Left kidney (tissue), 8 donors: Measurements from ENCODE around the gene BATF2. TPM values are rescaled to one million over a fixed set of nuclear protein-coding genes. Genes with fewer than 3 reads are reported as not detected.
"Not testable (repeated sequence)": the region's sequence is repeated elsewhere in the genome, so short reads cannot be mapped to it uniquely, and the experiment has no call there.

Experiments used
- DNase-seq: peaks from one replicate; pipeline ENCODE4 v3.0.0-alpha.2; 2013
- long read RNA-seq, 8 donors: transcript quantifications; one replicate each; lab custom pipeline, GENCODE V29; 2026
- polyA plus RNA-seq: library from polyadenylated mRNA; unstranded; fragments of 120-200 nt; gene quantifications from one replicate; pipeline ENCODE4 v1.2.1, GENCODE V29; 2013; ENCODE audit not compliant: insufficient read length

BATF2 gene, protein sequence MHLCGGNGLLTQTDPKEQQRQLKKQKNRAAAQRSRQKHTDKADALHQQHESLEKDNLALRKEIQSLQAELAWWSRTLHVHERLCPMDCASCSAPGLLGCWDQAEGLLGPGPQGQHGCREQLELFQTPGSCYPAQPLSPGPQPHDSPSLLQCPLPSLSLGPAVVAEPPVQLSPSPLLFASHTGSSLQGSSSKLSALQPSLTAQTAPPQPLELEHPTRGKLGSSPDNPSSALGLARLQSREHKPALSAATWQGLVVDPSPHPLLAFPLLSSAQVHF
- 3.2 TPM for polyA plus RNA-seq
- long read RNA-seq, donor 1, partial matches to known transcripts = 0 of 3 reads
- long read RNA-seq, donor 1, other reads (novel, unspliced or antisense) = 0 of 3 reads
- long read RNA-seq, donor 2, partial matches to known transcripts = 0 of 4 reads
- long read RNA-seq, donor 2, other reads (novel, unspliced or antisense) = 0 of 4 reads
- long read RNA-seq, donor 3, partial matches to known transcripts = 0 of 3 reads
- long read RNA-seq, donor 3, other reads (novel, unspliced or antisense) = 0 of 3 reads
- long read RNA-seq, donor 4 = 0 reads
- long read RNA-seq, donor 5, partial matches to known transcripts = 0 of 3 reads
- long read RNA-seq, donor 5, other reads (novel, unspliced or antisense) = 0 of 3 reads
- long read RNA-seq, donor 6, partial matches to known transcripts = 0 of 6 reads
- long read RNA-seq, donor 6, other reads (novel, unspliced or antisense) = 0 of 6 reads
- long read RNA-seq, donor 7, partial matches to known transcripts = 0 of 4 reads
- long read RNA-seq, donor 7, other reads (novel, unspliced or antisense) = 0 of 4 reads
- long read RNA-seq, donor 8, partial matches to known transcripts = 0 of 2 reads
- long read RNA-seq, donor 8, other reads (novel, unspliced or antisense) = 0 of 2 reads

DNA sequence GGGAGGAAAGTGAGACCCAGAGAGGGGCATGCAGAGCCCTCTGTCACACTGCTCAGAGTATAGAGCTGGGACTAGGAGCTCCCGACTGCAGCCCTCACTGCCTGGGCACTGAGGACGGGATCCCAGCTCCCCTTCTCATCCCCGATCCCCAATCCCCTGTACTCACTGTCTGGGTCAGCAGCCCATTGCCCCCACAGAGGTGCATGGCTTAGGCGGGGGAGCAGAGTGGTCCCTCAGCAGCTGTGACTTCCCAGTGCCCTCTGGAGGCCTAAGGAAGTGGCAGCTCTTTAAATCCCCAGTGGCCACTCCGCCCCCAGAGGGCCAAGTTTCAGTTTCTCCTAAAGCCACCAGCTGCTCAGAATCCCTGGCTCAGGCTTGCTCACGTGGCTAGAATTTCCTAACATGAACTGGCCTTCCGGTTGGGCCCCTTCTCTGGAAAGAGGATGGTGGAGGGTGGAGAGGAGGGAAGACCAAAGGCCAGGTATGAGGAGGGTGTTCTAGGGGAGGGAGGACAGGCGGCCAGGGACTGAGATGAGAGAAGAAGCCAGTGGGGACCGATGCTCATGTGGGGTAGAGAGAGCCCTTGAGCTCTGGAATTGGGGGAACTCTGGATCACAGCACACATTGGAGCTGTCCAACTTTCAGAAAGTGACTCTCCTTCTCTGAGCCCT lies at the start of gene BATF2:
TSS of gene BATF2 (minus strand) at position 262 of the 671 bp plus-strand sequence. CDS start at position 205, 57 bp downstream.
- peak; percentile 85 for DNase-seq

GRCh38 chr11:65045728-65046127 lies 49.0 kb upstream of the BATF2 start:
- DNase-seq = no peak

DNA sequence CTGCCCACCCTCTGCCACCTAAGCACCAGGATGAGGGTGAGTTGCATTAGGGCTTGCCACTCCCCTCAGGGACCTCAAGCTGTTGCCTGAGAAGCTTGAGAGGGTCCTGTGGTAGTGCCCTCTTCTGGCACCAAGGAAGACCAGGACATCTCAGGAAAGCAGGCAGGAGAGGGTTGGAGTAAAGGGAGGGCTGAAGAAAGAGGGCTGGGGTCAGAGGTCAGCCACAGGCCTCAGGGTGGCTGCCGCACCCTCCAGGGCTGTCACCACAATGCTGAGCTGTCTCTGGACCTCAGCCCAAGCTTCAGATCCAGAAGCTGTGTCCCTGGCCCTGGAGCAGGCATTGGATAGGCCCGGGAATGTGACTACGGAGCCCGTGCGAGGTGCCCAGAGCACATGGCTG lies 48.3 kb upstream of the BATF2 start:
- no peak for DNase-seq

- DNase-seq = no peak
Observed at GRCh38 chr11:65043881-65044501, 47.2 kb upstream of the BATF2 start.

DNA sequence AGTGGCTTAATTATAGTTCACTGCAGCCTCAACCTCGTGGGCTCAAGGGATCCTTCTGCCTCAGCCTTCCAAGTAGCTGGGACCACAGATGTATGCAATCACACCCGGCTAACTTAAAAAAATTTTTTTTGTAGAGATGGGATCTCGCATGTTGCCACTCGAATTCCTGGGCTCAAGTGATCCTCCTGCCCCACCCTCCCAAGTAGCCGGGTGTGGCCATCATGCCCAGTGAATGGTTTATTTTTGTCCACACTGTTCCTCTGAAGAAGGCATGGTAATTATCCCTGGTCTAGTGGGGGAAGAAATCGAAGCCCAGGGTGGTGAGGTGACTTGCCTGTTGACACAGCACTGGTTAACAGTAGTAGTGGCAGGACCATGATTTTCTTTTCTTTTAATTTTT lies 46.1 kb upstream of the BATF2 start:
- DNase-seq = no peak

- DNase-seq = peak; percentile 90
Observed at GRCh38 chr11:65040847-65041622, 44.3 kb upstream of the BATF2 start, which contains the start of gene SAC3D1. Gene SAC3D1 (plus strand): TSS chr11:65041210. CDS start chr11:65041293, 83 bp downstream.

DNA sequence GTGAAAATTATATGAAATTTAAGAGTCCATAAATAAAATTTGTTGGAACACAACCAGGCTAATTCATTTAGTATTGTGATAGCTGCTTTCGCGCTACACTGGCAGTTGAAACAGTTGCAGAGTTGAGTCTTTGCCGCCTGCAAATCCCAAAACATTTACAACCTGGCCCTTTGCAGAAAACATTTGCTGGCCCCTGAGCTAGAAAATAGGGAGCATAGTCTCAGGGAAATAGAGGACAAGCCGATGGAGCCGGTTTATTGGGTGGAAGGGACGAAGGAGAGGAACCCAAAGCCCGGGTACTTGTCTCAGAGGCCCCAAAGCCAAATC lies 43.7 kb upstream of the BATF2 start:
- DNase-seq = no peak

DNA sequence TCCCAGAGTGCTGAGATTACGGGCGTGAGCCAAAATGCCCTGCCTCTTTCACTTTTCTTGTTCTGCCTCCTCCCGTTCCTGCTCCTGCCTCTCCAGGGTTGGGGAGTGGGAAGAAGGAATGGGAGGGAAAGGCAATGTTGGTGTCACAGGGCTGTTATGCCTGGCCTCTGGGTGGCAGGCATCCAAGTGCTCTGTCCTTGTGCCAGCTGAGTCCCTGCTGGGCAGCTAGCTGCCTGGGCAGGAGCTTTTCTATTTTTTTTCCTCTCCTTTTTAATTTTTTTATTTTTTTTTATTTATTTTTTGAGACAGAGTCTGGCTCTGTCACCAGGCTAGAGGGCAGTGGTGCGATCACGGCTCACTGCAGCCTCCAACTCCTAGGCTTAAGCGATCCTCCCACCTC lies 40.2 kb upstream of the BATF2 start:
- DNase-seq = no peak

DNA sequence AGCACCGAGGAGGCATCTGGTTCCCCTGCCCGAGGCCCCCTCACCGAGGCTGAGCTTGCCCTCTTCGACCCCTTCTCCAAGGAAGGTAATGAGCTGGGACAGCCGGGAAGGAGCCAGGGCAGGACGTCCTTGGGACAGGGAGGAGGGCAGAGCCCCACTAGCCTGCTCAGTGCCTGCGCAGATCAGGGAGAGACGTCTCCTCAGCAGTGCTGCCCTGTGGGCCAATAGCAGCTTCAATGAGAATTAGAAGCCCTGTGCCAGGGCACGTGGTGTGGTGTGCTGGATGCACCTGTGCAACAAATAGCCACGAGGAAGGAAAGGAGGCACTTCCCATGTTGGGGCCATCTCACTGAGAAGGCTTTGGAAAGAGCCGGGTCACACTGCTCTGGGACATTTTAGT lies 38.8 kb upstream of the BATF2 start:
- DNase-seq = no peak

GRCh38 chr11:65034423-65034822 lies 37.7 kb upstream of the BATF2 start:
- DNase-seq = no peak

DNA sequence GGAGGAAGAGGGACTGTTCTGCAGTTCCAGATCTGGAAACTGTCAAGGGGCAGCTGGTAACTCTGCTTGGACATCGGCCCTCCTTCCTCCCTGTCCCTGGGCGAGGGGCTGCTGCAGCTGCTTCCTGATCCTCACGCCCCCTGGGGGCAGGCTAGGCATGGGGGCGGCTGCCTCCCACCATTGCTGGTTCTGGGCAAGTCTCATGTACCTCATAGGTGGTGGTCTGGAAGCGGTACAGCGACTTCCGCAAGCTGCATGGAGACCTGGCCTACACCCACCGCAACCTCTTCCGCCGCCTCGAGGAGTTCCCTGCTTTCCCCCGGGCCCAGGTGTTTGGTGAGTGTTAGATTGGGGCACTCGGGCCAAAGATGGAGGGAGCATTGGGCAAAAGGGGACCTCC lies 35.4 kb upstream of the BATF2 start:
- no peak for DNase-seq

DNA sequence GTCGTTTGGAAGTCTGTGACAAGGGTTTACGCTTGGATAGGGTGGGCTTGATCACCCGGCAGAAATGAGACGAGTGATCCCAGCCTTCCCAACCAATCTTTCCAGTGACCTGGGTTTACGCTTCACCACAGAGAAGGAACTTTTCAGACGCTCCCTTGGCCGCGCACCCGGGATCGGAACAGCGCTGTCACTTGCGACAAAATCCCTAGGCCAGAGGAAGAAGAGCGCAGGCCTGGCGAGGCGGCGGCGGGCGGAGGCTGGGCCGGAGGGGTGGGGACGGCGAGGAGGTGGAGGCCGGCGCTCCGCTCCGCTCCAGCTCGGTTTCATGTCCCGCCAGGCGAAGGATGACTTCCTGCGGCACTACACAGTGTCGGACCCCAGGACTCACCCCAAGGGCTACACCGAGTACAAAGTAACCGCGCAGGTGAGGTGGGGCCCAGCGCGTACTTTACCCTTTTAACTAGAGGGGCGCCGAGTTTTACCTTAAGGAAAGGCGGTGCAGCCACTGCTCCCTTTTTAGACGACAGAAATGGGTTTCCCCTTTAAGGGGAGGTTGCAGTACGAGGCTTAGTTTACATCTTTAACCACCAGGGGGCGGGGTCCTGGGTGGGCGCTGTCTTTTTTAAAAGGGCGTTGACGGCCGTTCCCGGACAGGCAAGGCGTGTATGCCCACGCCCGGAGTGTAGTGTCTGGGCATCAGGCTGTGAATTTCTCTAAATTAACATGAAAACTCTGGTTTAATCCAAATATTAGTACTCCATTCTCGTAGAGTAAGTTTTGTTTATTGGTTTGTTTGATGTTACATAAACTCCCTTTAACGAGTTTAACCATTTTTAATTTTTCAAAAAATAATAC lies 30.7 kb upstream of the BATF2 start, which contains the start of gene SNX15:
TSS of gene SNX15 (plus strand) at position 227 of the 855 bp plus-strand sequence. CDS start at position 326, 99 bp downstream.
- peak; percentile 98 for DNase-seq

- DNase-seq = no peak
Observed at GRCh38 chr11:65026810-65027209, 30.0 kb upstream of the BATF2 start.

DNA sequence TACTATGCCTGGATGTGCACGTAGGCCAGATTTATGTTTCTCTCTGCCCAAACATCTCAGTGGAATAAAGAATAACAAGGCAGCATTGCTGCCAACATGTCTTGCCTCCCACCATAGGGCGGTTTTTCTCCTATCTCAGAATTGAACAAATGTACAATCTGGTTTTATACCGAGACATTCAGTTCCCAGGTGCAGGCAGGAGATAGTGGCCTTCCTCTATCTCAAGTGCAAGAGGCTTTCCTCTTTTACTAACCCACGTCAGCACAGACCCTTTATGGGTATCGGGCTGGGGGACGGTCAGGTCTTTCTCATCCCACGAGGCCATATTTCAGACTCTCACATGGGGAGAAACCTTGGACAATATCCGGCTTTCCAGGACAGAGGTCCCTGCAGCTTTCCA lies 26.7 kb upstream of the BATF2 start:
- not testable (repeated sequence) for DNase-seq

DNA sequence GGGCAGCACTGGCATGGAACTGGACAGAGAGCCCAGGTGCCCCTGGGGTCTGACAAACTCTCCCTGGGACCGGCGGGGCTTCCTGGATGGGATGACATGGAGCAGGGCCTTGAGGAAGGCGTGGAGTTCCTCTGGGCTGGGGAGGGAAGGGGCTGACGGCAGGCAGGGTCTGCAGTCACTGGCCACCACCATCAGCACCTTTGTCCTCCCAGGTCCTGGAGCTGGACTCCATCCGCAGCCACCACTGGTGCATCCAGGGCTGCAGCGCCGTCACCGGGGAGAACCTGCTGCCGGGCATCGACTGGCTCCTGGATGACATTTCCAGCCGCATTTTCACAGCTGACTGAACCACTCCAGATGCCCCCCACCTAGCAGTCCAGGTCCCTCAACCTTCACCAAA lies 24.7 kb upstream of the BATF2 start:
- no peak for DNase-seq

DNA sequence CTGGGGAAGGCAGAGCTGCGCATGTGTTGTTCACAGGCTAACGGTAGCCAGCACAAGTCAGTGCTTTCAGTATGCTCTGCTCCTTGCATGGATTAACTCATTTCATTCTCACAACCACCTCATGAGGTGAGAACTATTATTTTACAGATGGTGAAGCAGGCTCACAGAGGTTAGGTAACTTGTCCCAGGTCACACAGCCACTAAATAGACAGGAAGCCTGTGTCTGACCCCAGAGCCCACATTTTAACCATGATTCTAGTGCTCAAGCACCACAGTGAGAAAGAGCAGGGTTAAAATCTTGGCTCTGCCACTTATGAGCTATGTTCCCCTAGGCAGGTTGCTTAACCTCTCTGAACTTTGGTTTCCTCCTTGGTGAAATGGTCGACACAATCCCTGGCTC lies 24.2 kb upstream of the BATF2 start:
- DNase-seq = no peak

DNA sequence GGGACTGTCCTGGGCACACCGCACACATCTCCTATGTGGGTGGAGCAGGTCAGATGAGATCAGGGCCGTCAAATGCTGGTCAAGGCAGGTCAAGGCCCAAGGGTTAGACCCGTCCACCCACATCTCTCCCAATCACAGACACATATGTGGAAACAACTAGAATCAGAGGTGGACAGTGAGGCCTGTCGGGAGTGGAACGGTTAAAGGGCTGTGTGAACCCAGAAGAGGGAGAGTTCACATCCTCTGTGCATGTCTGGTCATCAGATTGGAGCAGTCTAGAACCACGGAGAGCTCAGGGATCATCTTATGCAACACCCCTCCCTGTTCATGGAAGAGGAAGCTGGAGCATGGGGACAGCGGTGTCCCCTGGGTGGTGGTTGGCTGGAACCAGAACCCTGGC lies 23.1 kb upstream of the BATF2 start:
- no peak for DNase-seq

DNA sequence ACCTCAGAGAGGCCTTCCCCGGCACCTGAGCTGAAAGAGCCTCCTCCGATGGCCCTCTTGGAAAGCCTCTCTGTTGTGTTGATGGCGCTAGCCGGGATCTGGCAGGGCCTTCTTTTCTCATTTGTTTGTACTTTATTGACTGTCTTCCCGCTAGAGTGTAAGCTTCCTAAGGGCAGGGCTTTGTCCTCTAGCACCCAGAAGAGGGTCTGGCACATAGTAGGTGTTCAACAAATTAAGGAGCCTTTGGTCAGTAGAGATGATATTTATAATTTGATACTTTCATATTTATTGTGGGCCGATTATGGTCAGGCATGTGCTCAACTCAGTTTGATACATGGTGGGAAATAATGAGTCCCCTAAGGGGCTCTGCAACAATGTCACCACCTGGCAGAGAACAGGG lies 21.2 kb upstream of the BATF2 start:
- no peak for DNase-seq

DNA sequence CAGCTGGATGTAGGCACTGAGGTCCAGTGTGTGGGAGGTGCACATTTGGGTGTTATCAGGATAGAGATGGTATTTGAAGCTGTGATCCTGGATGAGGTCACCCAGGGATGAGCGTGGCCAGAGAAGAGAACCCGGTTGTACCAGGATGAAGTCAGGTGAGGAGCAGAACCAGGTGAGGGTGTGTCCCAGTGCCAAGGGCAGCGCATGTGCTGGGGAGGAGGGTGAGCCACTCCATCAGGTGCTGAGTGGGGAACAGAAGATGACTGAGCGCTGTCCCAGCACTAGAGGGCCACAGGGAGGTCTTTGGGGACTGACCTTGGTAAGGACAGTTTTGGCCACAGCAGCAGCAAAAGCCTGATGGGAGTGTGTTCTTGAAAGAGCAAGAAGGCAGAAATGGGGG lies 19.9 kb upstream of the BATF2 start:
- no peak for DNase-seq

- DNase-seq = no peak
Observed at GRCh38 chr11:65014726-65015227, 18.0 kb upstream of the BATF2 start.
